Pancreas (tissue), 10 donors: ENCODE measurements around the gene ZBTB42. TPM values are rescaled to one million over a fixed set of nuclear protein-coding genes. Genes with fewer than 3 reads are reported as not detected.

Experiments used
- ATAC-seq, 4 donors: fragments of 200-7000 bp; cut with Tn5 transposase; one replicate each; pipeline versions ENCODE4 v1.8.0 to v1.9.1; 2020; ENCODE audit warnings: mild to moderate bottlenecking in 4 of 4, moderate library complexity in 4 of 4
- DNase-seq, 6 donors: peaks; one replicate each; pipeline ENCODE4 v3.0.0-alpha.2; 2020
- FAIRE-seq: peaks from 2 replicates; lab custom pipeline; 2012; peaks lifted over from hg19 to GRCh38; lab: Jason Lieb, UNC
- H3K27ac ChIP-seq, 4 donors: fragments of 200-600 bp; sonication (generic); 1 replicate in 3 of 4; 2 replicates in 1 of 4; pipeline versions ENCODE4 v1.5.0 to v1.8.0; 2020
- H3K27me3 ChIP-seq, 4 donors: fragments of 200-600 bp; one replicate each; pipeline ENCODE4 v1.8.0; 2021
- H3K36me3 ChIP-seq, 3 donors: fragments of 200-600 bp; sonication (generic) in 1 of 3; one replicate each; pipeline versions ENCODE4 v1.5.0 to v1.8.0; 2020 to 2021
- H3K4me1 ChIP-seq, 3 donors: fragments of 200-600 bp; one replicate each; pipeline ENCODE4 v1.8.0; 2021
- H3K4me3 ChIP-seq, 4 donors: fragments of 200-600 bp; sonication (generic) in 2 of 4; one replicate each; pipeline versions ENCODE4 v1.5.0 to v1.8.0; 2020 to 2021
- H3K9me3 ChIP-seq, 4 donors: fragments of 200-600 bp; one replicate each; pipeline ENCODE4 v1.8.0; 2021
- CTCF ChIP-seq, 4 donors: fragments of 200-600 bp; sonication (generic) in 3 of 4; IDR thresholded peaks; one replicate each; pipeline versions ENCODE4 v1.5.0 to v1.8.0; 2021; ENCODE audit warnings: antibody characterized with exemption in 4 of 4
- WGBS, 2 donors: extraction: QIAGEN DNeasy Blood & Tissue Kit; methylation state at CpG; one replicate each; pipeline ENCODE4 v1.1.7; 2013; 5-methylcytosine and 5-hydroxymethylcytosine counted together
- intact Hi-C, 3 donors: fragments of 100-400 bp; cut with DNase I; formaldehyde crosslinking; loops; one replicate each; pipeline versions ENCODE4 v1.11.1 to v1.14.2; 2022
- polyA plus RNA-seq, 2 donors: library from polyadenylated mRNA; stranded (reverse); fragments of 200-250 nt; gene quantifications; one replicate each; pipeline ENCODE4 v1.2.3, GENCODE V29; 2013
- total RNA-seq, 6 donors: library from RNA; stranded (reverse); fragmentation: NEBNext Ultra II Directional in 4 of 6; extraction: Animal tissue kit (Norgen Biotek cat#: 25700) in 4 of 6; gene quantifications; one replicate each; pipeline versions ENCODE4 v1.2.1 to v1.2.4, GENCODE V29; 2021 to 2023
- donor health status: healthy with polysubstance abuse.
- donor health status: DM: no; HTN: no; CAD: no; lungs with moderate emphysema.
- donor health status: DM: no; HTN: no; CAD: no.
- donor health status: control.
- donor health status: control.
- donor health status: Bipolar disorder and iron deficiency.
- donor health status: DM: yes; HTN: yes; CAD: no.
- donor health status: DM: no; HTN: no; CAD: no.
- donor health status: DM: no; HTN: no; CAD: no.
- donor health status: DM: yes; HTN: yes; CAD: no.

Gene ZBTB42
- total and polyA plus RNA-seq, 8 donors = 4.1 to 10.8 (median 8.3) TPM

GRCh38 chr14:104818714-104819161, 17.8 kb downstream of the ZBTB42 start:
- no peak for TF ChIP-seq CTCF (IDR thresholded peaks at IDR 0.05)
- ATAC-seq (no peak), FAIRE-seq (no peak), DNase-seq (peak in 2 of 6 donors; percentile 18 to 49)
- intact Hi-C loops = no loop called here
- Histone ChIP-seq H3K27ac (no peak overlapping the region), H3K27me3 (no peaks in the 10 kb centered on the region), H3K4me3 (no peak overlapping the region), H3K4me1 (peaks cover 0 to 15% (median 6%) of the 10 kb centered on the region in 3 donors), H3K9me3 (no peaks in the 10 kb centered on the region), H3K36me3 (no peaks in the 10 kb centered on the region)
- WGBS, 2 donors = 89% methylated on average over 9 of the region's 9 CpGs

GRCh38 chr14:104819361-104819781, 18.5 kb downstream of the ZBTB42 start:
- FAIRE-seq = no peak
- H3K4me1 ChIP-seq = peaks cover 0 to 9% (median 6%) of the 10 kb centered on the region in 3 donors
- WGBS, 2 donors = 88 to 90% methylated on average over 12 of the region's 12 CpGs
- H3K27ac ChIP-seq = no peak overlapping the region
- ATAC-seq = no peak
- no peaks in the 10 kb centered on the region for H3K27me3 ChIP-seq
- H3K36me3 ChIP-seq = no peaks in the 10 kb centered on the region
- DNase-seq = peak in 2 of 6 donors; percentile 16 to 45
- no peak overlapping the region for H3K4me3 ChIP-seq
- no peak for TF ChIP-seq CTCF (IDR thresholded peaks at IDR 0.05)
- H3K9me3 ChIP-seq = no peaks in the 10 kb centered on the region
- intact Hi-C loops = no loop called here

- peaks cover 0 to 6% (median 6%) of the 10 kb centered on the region in 3 donors for H3K4me1 ChIP-seq
- H3K9me3 ChIP-seq = no peaks in the 10 kb centered on the region
- intact Hi-C loops = loop anchor here in 1 of 3 donors (5.0 kb wide), 1 partner anchor 48 kb away; no protein-coding TSS in a partner anchor
- H3K4me3 ChIP-seq = no peak overlapping the region
- peak in 2 of 4 donors; percentile 19 to 21 for TF ChIP-seq CTCF (IDR thresholded peaks at IDR 0.05)
- no peaks in the 10 kb centered on the region for H3K27me3 ChIP-seq
- FAIRE-seq (no peak), DNase-seq (peak in 5 of 6 donors; percentile 38 to 82 (median 49)), ATAC-seq (peak in 3 of 4 donors; percentile 13 to 55 (median 33))
- WGBS, 2 donors = 35 to 43% methylated on average over 22 of the region's 22 CpGs
- no peak overlapping the region for H3K27ac ChIP-seq
- H3K36me3 ChIP-seq = no peaks in the 10 kb centered on the region
Observed at GRCh38 chr14:104820669-104821228, 19.8 kb downstream of the ZBTB42 start.

GRCh38 chr14:104821229-104821945, 20.5 kb downstream of the ZBTB42 start:
- no peak for TF ChIP-seq CTCF (IDR thresholded peaks at IDR 0.05)
- peaks cover 0 to 10% (median 6%) of the 10 kb centered on the region in 3 donors for H3K4me1 ChIP-seq
- FAIRE-seq (no peak), DNase-seq (peak in 2 of 6 donors; percentile 9 to 50), ATAC-seq (no peak)
- no peak overlapping the region for H3K4me3 ChIP-seq
- H3K9me3 ChIP-seq = no peaks in the 10 kb centered on the region
- H3K27ac ChIP-seq = no peak overlapping the region
- intact Hi-C loops = loop anchor here in 1 of 3 donors (5.0 kb wide), 1 partner anchor 49 kb away; no protein-coding TSS in a partner anchor
- WGBS, 2 donors = 84 to 90% methylated on average over 23 of the region's 23 CpGs
- no peaks in the 10 kb centered on the region for H3K36me3 ChIP-seq
- no peaks in the 10 kb centered on the region for H3K27me3 ChIP-seq
